GM19193 (cell line): Measurements from ENCODE around the gene DUSP16.

ENCODE experiments used
- POLR2A ChIP-seq: IDR thresholded peaks from 4 replicates; pipeline ENCODE4 v1.6.1; 2011; ENCODE audit not compliant: insufficient read depth, insufficient read length; ENCODE audit errors: extremely low read depth

DUSP16 gene

DNA sequence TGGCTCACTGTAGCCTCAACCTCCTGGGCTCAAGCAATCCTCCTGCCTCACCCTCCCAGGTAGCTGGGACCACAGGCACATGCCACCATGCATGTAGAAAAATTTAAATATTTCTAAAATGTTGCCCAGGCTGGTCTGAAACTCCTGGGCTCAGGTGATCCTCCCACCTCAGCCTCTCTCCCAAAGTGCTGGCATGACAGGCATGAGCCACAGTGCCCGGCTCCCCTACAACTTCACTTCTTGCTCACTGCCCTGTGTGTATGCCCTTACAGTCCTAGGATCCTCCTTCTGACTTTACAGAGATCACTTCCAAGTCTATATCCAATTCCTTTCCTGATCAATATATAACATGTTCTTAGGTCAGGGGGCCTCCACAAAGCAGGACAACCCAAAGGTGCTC is 25.2 kb upstream of the DUSP16 start:
- TF ChIP-seq POLR2A: no peak

DNA sequence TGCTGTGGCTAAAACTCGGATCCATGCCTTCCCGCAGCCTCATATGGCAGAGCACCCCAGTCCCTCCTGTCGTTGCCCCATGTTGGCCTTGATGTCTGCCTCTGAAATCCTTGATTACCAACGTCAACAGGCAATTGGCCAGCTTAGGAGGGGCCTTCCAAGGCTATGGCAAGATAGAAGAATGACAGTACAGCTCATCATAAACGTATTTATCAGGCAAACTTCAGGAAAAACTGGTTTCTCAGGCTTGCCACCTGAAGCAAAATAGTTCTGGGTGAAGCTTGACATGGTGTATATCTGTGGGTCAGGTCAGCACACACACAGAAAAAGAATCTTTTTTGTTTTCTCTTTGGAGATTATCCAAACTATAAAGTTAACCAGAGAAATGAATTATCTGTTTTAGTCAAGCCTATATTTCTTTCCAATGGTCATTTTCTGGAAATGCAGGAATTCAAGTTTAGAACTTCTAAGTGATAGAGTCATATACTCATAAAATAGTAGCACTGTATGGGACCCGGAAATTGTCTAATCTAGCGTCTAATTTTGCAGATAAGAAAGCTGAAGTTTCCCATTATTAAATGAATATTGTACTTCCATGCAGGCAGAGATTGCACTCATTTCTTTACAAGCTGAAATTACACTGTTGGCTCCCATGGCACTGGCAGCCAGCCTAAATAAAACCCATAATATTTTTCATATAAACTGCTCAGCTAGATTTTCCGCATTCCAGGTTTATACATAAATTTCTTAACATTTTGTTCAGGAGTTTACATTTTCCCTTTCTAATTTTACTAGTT is 24.4 kb upstream of the DUSP16 start:
- no peak for TF ChIP-seq POLR2A

DNA sequence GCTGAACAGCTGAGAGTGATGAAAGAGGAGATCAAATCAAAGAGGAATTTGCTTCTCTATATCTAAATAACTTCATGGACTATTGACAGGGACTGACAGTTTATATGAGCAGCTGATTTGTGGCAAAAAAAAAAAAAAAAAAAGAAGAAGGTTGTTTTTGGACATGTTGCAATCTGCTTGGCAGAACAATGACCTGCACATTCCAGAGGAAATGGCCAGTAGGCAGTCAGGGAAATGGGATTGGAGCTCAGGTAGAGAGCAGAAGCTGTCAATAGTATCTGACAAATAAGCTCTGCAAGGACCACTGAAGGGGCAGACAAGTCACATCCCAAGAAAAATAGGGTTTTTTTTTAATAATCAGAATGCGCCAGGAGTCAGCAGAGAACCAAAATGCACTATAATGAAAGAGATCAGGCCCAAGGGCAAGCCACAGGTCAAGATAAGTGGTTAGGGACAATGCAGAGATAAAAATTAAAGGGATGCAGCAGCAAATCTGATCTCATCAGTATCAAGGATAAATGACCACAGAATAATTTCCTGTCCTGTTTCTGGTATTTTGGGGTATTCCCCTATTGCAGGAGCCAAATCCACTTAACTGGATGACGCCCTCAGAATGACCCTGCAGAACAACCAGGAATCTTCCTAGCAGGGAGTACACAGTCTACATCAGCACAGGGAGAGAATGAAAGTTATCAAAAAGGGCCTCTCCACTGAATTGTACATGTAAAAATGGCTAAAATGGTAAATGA is 22.6 kb upstream of the DUSP16 start:
- no peak for TF ChIP-seq POLR2A

DNA sequence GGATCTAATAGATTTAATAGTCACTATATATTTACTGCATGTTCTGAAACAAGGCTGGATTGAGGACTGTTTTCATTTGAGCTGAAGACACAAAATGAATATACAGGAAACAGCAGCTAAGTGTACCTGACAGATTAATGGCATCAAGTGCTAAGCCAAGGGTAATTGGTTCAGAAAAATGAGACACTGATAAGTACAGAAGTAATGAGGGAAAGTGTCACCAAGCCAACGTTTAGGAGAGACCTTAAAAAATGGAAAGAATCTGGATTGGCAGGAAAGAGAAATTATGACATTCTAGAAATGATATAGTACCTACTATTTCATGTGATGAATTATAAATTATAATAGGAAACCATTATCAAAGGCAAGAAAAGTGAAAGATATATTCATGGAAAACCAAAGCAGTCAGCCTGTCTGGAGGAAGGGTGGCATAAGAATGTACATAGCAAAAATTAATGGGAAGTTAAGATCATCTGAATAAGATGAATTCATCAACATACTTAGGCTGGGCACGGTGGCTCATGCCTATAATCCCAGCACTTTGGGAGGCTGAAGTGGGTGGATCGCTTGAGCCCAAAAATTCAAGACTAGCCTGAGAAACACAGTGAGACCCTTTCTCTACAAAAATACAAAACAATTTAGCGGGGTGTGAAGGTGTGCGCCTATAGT is 21.0 kb upstream of the DUSP16 start:
- TF ChIP-seq POLR2A: no peak

DNA sequence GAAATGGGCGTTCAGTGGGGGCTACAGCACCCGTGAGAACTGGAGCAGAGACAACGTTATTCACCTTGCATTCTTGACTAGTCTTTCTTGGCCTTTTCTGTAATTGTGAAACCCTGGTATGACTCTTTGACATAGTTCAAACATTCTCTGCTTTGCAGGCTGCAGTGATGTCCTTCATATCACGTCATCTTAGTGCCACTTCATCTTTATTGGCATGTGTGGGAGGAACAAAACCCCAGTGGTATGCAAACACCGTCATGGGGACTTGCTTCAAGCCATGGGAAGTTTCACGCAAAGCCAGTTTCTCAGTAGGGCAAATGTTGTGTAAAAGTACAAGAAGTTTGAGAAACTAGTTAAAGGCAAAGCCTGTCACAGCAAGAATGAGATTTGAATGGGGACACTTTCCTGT is 20.2 kb upstream of the DUSP16 start:
- TF ChIP-seq POLR2A: peak; percentile 30

DNA sequence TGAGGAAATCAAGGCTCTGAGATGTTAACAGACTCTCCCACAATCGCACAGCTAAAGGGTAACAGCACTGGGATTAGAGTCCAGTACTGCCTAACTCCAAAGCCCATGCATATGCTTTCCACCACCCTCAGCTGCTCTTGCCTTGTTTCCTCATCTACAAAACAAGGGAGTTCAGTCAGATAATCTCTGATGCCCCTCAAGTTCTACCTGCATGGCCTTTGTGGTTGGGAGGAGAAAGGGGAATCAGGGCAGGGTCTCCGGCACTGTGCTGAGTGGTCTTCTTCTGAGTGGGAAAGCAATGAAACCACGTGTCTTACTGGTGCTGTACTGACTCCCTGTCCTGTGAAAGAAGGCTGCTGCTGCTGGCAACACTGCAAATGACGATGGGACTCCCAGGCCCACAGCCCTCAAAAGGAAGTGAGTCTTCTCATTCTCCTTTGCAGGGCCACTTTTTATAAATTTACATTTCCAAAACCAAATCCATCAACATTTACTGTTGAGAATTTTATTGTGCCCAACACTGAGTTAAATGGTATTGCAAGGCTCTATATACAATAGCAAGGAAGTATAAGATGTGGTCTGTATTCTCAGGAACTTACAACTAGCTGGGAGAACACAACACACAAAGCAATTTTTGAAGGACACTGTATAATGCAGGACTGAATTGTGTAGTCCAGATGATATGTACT is 19.7 kb upstream of the DUSP16 start:
- peak; percentile 26 for TF ChIP-seq POLR2A

DNA sequence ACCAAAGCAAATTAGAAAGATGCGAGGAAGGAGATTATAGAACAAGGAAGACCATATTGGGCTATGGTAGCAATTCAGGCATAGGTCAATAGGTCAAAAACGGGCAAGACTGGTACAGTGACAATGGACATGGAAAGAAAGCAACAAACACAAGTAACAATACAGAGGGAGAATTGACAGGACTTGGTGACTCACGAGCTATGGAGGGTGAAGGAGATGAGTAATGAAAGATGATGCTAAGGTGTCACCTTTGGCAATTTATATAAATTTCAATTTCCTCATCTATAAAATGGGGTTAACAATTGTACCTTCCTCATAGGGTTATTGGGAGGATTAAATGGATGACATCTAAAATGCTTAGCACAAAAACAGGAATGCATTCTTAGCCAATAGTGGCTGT is 15.1 kb upstream of the DUSP16 start:
- no peak for TF ChIP-seq POLR2A

DNA sequence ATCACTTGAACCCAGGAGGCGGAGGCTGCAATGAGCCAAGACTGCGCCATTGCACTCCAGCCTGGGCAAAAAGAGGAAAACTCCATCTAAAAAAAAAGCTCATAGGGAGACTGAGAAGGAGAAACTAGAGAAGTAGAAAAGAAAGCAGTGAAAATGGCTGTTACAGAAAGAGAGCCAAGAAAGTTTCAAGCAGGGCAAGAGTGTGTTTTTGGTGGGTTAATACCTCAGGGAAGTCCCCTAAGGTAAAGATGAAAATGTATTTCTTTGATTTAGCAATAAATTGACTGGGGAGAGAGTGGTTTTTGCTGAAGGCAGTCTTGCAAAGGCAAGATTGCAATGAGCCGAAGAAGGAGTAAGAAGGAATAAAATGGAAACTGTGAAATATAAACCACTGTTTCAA is 10.0 kb upstream of the DUSP16 start:
- no peak for TF ChIP-seq POLR2A

DNA sequence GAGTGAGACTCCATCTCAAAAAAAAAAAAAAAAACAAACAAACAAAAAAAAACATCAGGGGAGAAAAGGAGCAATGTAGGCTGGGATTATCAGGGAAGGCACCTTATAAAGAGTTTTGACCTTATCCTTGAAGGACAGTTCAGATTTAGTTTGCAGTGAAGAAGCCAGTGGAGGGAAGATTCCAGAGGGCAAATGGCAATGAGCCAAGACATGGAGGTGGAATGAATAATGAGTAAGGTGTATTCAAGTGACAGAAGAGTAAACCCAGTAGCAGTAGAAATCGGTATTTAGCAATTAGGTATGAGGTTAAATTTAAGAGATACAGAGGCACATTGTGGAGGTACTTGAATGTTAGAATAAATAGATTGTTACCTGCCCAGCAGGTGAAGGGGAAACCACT is 2.2 kb upstream of the DUSP16 start:
- no peak for TF ChIP-seq POLR2A

DNA sequence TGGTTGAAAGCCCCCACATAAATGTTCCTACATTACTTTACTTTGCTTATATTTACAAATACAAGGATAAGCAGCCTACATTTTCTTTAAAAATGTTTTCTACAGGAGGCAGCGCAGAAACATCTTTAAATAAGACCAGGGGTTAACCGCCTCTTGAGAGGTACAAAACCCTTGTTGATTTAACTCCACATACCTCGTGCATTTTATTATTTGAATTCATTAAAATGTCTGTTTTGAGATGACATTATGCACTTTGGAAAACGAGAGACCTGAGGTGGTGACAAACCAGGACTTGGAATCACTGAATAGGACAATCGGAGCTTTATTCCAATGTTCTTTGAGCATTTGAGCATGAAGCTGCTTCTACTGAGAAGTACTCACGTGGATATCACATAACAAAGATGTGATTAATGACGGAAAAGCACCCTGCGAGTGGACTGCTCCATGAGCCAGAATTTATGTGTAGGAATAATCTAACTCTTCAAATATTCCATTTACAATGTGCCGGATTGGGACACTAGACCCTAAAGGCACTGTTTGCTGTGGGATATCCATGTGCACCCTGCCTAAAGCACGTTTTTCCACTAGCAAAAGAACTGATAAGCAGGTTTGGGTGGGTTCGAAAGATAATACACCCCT is 746 bp upstream of the DUSP16 start:
- no peak for TF ChIP-seq POLR2A

DNA sequence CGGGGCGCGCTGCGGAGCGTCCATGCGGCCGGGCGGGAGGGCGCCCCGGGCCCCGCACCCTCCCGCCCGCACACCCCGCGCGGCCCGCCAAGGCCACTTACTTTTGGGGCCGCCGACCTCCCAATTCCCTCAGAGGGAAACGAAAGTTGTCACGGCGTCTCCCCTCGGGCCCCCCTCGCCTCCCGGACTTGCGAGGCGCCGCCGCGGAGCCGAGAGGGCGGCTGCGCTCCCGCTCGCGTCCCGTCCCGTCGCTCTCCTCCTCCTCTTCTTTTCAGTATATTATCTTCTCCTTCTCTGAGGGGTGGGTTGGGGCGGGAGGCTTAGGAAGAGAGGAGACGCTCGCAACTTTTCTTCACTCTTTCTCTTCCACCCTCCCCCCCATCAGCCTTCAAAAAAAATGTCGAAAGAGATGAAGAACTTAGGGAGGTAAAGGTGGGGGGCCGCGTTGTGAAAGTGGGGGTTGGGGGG is 613 bp downstream of the DUSP16 start:
- no peak for TF ChIP-seq POLR2A

DNA sequence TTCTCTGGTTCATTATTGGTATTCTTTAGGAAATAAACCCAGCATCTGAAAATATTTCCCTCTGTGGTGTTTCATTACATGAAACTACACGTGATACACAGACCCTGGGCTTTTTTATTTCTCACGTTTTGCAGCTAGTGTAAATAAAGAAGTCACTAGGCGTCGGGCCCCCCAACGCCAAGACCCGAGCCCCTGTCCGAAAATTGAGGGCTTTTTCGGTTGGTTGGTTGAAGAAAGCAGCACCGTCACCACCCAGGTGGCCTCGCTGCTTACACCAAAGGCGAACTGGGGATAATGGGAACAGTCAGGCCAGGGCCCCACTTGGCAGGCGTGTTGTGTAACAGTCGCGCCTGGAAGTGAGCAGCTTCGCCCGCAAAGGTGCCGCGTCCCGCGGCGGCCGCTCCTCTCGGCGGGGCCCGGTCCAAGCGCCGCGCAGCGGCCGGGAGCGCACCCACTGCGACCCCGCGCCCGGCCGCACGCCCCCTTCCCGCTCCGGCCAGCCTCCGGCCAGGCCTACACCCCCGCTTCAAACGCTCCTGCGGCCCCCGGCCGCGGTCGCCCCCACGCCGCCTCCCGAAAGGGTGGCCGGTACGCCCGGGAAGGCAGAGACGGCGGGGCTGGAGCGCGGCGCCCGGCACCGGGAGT is 1.2 kb downstream of the DUSP16 start:
- peak; percentile 61 for TF ChIP-seq POLR2A

DNA sequence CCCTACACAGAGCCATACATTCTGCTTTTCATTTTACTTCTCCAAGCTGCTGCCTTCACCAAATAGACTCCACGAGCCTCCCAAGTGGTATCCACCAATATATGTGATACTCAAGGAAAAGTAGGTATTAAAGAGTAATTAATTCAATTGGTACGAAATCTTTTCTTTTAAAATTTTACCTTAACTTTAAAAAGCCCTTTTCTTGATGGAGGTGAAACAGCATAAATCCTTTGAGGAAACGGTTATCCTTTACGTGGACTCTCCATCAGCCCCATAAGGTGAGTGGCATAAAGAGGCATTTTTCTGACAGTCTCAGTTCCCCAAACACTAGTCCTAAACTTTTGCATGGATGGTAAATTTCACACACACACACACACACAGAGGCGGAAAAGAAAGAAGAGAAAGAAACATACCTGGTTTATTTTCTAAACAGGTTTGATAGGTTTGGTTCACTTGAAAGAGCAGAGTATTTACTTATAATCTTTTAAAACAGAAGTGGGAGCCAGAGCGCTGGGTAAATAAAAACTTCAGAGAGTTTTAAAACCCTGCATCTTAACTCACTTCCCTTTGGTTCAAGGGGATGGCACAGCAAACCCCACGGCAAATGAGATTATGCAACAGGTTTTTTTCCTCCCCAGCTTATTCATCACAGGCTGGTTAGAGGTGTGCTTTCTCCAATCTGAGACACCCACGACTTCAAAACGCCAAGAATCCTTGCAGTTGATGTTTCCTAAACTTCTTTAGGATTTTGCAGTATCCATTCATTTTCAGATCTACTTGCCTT is 1.9 kb downstream of the DUSP16 start:
- TF ChIP-seq POLR2A: no peak
